Endothelial cell of umbilical vein (primary cell): Measurements from ENCODE around the gene PMIS2. TPM values are rescaled to one million over a fixed set of nuclear protein-coding genes. Genes with fewer than 3 reads are reported as not detected.

Source experiments
- BruUV-seq: library from RNA; stranded (reverse); fragments of 400-500 nt; replicated peaks from 2 replicates; lab custom pipeline; 2021; lab: Mats Ljungman, UMichigan
- CTCF ChIA-PET: fragments of 300-600, 350-600 bp; sonication (Branson Sonifier 250); formaldehyde crosslinking; loops from one replicate; lab custom pipeline; 2021; ENCODE audit warnings: antibody characterized with exemption, inconsistent platforms; lab: Charles Lee
- POLR2A ChIA-PET: fragments of 300-600, 350-600 bp; sonication (Branson Sonifier 250); formaldehyde crosslinking; loops from one replicate; lab custom pipeline; 2021; ENCODE audit warnings: antibody characterized with exemption, inconsistent platforms; lab: Charles Lee
- DNase-seq: peaks from one replicate; pipeline ENCODE4 v3.0.0-alpha.2; 2011; ENCODE audit warnings: low read depth, low spot score
- FAIRE-seq: peaks from 2 replicates; lab custom pipeline; 2011; peaks lifted over from hg19 to GRCh38; lab: Jason Lieb, UNC
- H2AFZ ChIP-seq: 2 replicates; pipeline ENCODE4 v1.6.0; 2012; ENCODE audit warnings: low read depth, low read length, control low read depth, inconsistent platforms
- H3K27ac ChIP-seq: 2 replicates; pipeline ENCODE4 v1.5.1; 2011; ENCODE audit warnings: low read depth, mild to moderate bottlenecking, control low read depth, low read length, moderate library complexity; ENCODE audit not compliant: insufficient read depth
- H3K27me3 ChIP-seq, 2 experiments: 2 replicates each; pipeline versions ENCODE4 v1.6.0 to v1.6.1; 2011; ENCODE audit warnings: low read length in 2 of 2, mixed read lengths in 1 of 2; ENCODE audit not compliant: control insufficient read depth in 2 of 2, insufficient read depth in 2 of 2
- H3K36me3 ChIP-seq, 2 experiments: 2 replicates in 1 of 2; 3 replicates in 1 of 2; pipeline ENCODE4 v1.5.1; 2011; ENCODE audit warnings: low read length in 2 of 2, mild to moderate bottlenecking in 1 of 2, moderate library complexity in 1 of 2; ENCODE audit not compliant: control insufficient read depth in 2 of 2, insufficient read depth in 2 of 2; ENCODE audit errors: extremely low read depth in 1 of 2
- H3K4me1 ChIP-seq: 3 replicates; pipeline ENCODE4 v1.5.1; 2011; ENCODE audit warnings: mild to moderate bottlenecking, low read length; ENCODE audit not compliant: control insufficient read depth, insufficient read depth; ENCODE audit errors: extremely low read depth
- H3K4me2 ChIP-seq: 2 replicates; pipeline ENCODE4 v1.6.1; 2011; ENCODE audit warnings: low read length, control low read depth, mixed read lengths; ENCODE audit not compliant: insufficient read depth
- H3K4me3 ChIP-seq, 3 experiments: fragments of 200-600 bp in 1 of 3; sonication (generic), shearing (Covaris generic) in 1 of 3; replicated peaks in 1 of 3; 2 replicates each; pipeline ENCODE4 v1.5.1; 2011 to 2016; ENCODE audit warnings: control low read depth in 3 of 3, low read length in 3 of 3, mild to moderate bottlenecking in 2 of 3, inconsistent platforms in 1 of 3, low read depth in 1 of 3, moderate library complexity in 1 of 3; ENCODE audit not compliant: insufficient read depth in 1 of 3
- H3K79me2 ChIP-seq: 2 replicates; pipeline ENCODE4 v1.6.0; 2012; ENCODE audit warnings: low read length, inconsistent platforms; ENCODE audit not compliant: control insufficient read depth, insufficient read depth
- H3K9ac ChIP-seq: replicated peaks from 2 replicates; pipeline ENCODE3; 2011; ENCODE audit warnings: low read length, control low read depth; ENCODE audit not compliant: insufficient read depth; ENCODE audit errors: extremely low read depth
- H3K9me1 ChIP-seq: replicated peaks from 3 replicates; pipeline ENCODE4 v1.6.0; 2011; ENCODE audit warnings: mild to moderate bottlenecking, low read length; ENCODE audit not compliant: control insufficient read depth, insufficient read depth; ENCODE audit errors: extremely low read depth
- H3K9me3 ChIP-seq: replicated peaks from 2 replicates; pipeline ENCODE4 v1.5.1; 2012; ENCODE audit warnings: low read length, inconsistent platforms; ENCODE audit not compliant: control insufficient read depth, insufficient read depth
- H4K20me1 ChIP-seq: replicated peaks from 2 replicates; pipeline ENCODE3; 2011; ENCODE audit warnings: mild to moderate bottlenecking, low read length; ENCODE audit not compliant: control insufficient read depth, insufficient read depth; ENCODE audit errors: extremely low read depth
- CTCF ChIP-seq, 2 donors: IDR thresholded peaks; 1 replicate in 1 of 2; 2 replicates in 1 of 2; pipeline ENCODE4 v1.5.1; 2011; ENCODE audit warnings: low read length in 2 of 2, mild to moderate bottlenecking in 2 of 2, moderate library complexity in 2 of 2, control low read depth in 1 of 2, inconsistent platforms in 1 of 2, low read depth in 1 of 2; ENCODE audit not compliant: insufficient read depth in 1 of 2; ENCODE audit errors: extremely low read depth in 1 of 2
- EZH2 ChIP-seq: IDR thresholded peaks from 2 replicates; pipeline ENCODE4 v1.6.1; 2012; ENCODE audit warnings: borderline replicate concordance, low read depth, mild to moderate bottlenecking, moderate library complexity, low read length, inconsistent platforms; ENCODE audit not compliant: severe bottlenecking
- GATA2 ChIP-seq: IDR thresholded peaks from 2 replicates; pipeline ENCODE4 v1.7.0; 2011; ENCODE audit warnings: low read depth, mild to moderate bottlenecking, moderate library complexity, mixed read lengths, low read length; ENCODE audit not compliant: insufficient read length, insufficient read depth
- JUN ChIP-seq: IDR thresholded peaks from 2 replicates; pipeline ENCODE4 v1.6.1; 2011; ENCODE audit warnings: borderline replicate concordance, low read depth; ENCODE audit not compliant: insufficient read length, insufficient read depth
- MAX ChIP-seq: IDR thresholded peaks from 2 replicates; pipeline ENCODE4 v1.6.1; 2011; ENCODE audit not compliant: insufficient read depth, insufficient read length
- MYC ChIP-seq: IDR thresholded peaks from one replicate; pipeline ENCODE4 v1.6.1; 2011; ENCODE audit warnings: mild to moderate bottlenecking, low read depth, low read length
- POLR2A ChIP-seq: IDR thresholded peaks from 2 replicates; pipeline ENCODE4 v1.6.1; 2012; ENCODE audit warnings: low read depth, mild to moderate bottlenecking, control low read depth, low read length
- POLR2AphosphoS5 ChIP-seq: IDR thresholded peaks from 2 replicates; pipeline ENCODE4 v1.6.1; 2012; ENCODE audit warnings: low read depth, mild to moderate bottlenecking, control low read depth, low read length, moderate library complexity; ENCODE audit not compliant: insufficient read depth
- dilution Hi-C: fragments of 300-500 bp; cut with MboI; formaldehyde crosslinking; loops from one replicate; pipeline ENCODE4 v1.15.0; 2019; ENCODE audit warnings: low sequenced_read_pairs; ENCODE audit not compliant: extremely low pct_ligation_motif_present
- intact Hi-C: fragments of 100-400 bp; cut with micrococcal nuclease; formaldehyde crosslinking; loops from one replicate; pipeline ENCODE4 v1.10.0; 2022
- polyA plus RNA-seq, 4 experiments: library from polyadenylated mRNA; depleted of rRNA in 3 of 4; stranded (reverse) in 3 of 4; unstranded in 1 of 4; fragments of >200 nt; gene quantifications; 2 replicates each; pipeline versions ENCODE4 v1.2.1 to v1.2.3, GENCODE V29; 2011 to 2012; ENCODE audit warnings: missing spikeins in 1 of 4
- total RNA-seq: library from RNA; stranded (reverse); gene quantifications from 2 replicates; pipeline ENCODE4 v1.2.3, GENCODE V29; 2021

PMIS2 gene
- total and polyA plus RNA-seq, 2 donors (not counting 3 experiments of a cell fraction or from before 2014, with no cell fraction given), result not detected

GRCh38 chr19:35556025-35556590, 29.9 kb upstream of the PMIS2 start:
- H3K27me3 ChIP-seq, result peaks cover 0 to 4% of the 10 kb centered on the region in 2 experiments
- H3K4me3 ChIP-seq, result no peak overlapping the region
- no peaks in the 10 kb centered on the region for H3K79me2 ChIP-seq
- no peaks in the 10 kb centered on the region for H4K20me1 ChIP-seq
- CTCF ChIA-PET, result interaction anchor here (1.0 to 1.2 kb wide), 3 partner anchors 16 to 203 kb away, joined by 3 read pairs; no protein-coding TSS in a partner anchor
- BruUV-seq, result no TSS peak
- no peak overlapping the region for H3K27ac ChIP-seq
- H3K9me1 ChIP-seq, result no peaks in the 10 kb centered on the region
- H2AFZ ChIP-seq, result no peak overlapping the region
- intact Hi-C loops, result no loop called here
- H3K9me3 ChIP-seq, result no peaks in the 10 kb centered on the region
- dilution Hi-C loops, result no loop called here
- H3K4me2 ChIP-seq, result no peak overlapping the region
- TF ChIP-seq EZH2 (no peak), GATA2 (no peak), MYC (no peak), POLR2AphosphoS5 (no peak), MAX (no peak), JUN (no peak), POLR2A (no peak), CTCF (IDR thresholded peaks at IDR 0.05; ENCODE audit: extremely low read depth in 1 of 2, insufficient read depth in 1 of 2, low read depth in 1 of 2, low read length in 2 of 2) (no peak)
- POLR2A ChIA-PET, result no interaction called here
- H3K36me3 ChIP-seq, result no peaks in the 10 kb centered on the region
- no peaks in the 10 kb centered on the region for H3K4me1 ChIP-seq
- FAIRE-seq (no peak), DNase-seq (no peak)
- H3K9ac ChIP-seq, result no peak overlapping the region
